ENCODE data around the gene FERMT3. TPM values are rescaled to one million over a fixed set of nuclear protein-coding genes. Genes with fewer than 3 reads are reported as not detected.
A peak's percentile ranks its signal among the peaks of the same experiment; 100 is the strongest.
"Not testable (repeated sequence)": the region's sequence is repeated elsewhere in the genome, so short reads cannot be mapped to it uniquely, and the experiment has no call there.

FERMT3 gene
- 100 to 1,000 TPM; 176 to 178 TPM for total RNA-seq

GRCh38 chr11:64206457-64207255 is at the start of gene FERMT3:
Gene FERMT3, plus strand, starts transcription at chr11:64206721. Its CDS starts 644 bp downstream, at chr11:64207365.
- H3K4me3 Mint-ChIP-seq = peak within 1 kb of the TSS; percentile 97
- intact Hi-C loops (cut with micrococcal nuclease) = loop anchor here (1.0 kb wide), 9 partner anchors 20 to 99 kb away; partner anchors contain the start of genes DNAJC4, ESRRA, FKBP2 and GPR137
- CTCF ChIA-PET = interaction anchor here (0.8 to 7.4 kb wide), 15 partner anchors 8 to 96 kb away, joined by 3 to 89 read pairs (median 5); partner anchors contain the start of genes BAD, CATSPERZ, NUDT22 and PLCB3
- peaks cover 58% of the 10 kb centered on the region for H3K36me3 Mint-ChIP-seq (ENCODE audit: low read depth)
- H3K4me1 Mint-ChIP-seq (ENCODE audit: low read depth) = peaks cover 51% of the 10 kb centered on the region
- H3K27me3 Mint-ChIP-seq (ENCODE audit: low read depth) = no peaks in the 10 kb centered on the region
- H3K27ac Mint-ChIP-seq = peak within 1 kb of the TSS; percentile 99
- peak; percentile 91 for DNase-seq
- no peaks in the 10 kb centered on the region for H3K9me3 Mint-ChIP-seq

GRCh38 chr11:64157631-64158394 is 48.7 kb upstream of the FERMT3 start:
- no peaks in the 10 kb centered on the region for H3K27me3 Mint-ChIP-seq (ENCODE audit: low read depth)
- no peak for DNase-seq
- H3K36me3 Mint-ChIP-seq (ENCODE audit: low read depth) = peaks cover 1% of the 10 kb centered on the region
- intact Hi-C loops (cut with micrococcal nuclease) = no loop called here
- no peak overlapping the region for H3K27ac Mint-ChIP-seq
- H3K9me3 Mint-ChIP-seq = no peaks in the 10 kb centered on the region
- no peak overlapping the region for H3K4me3 Mint-ChIP-seq
- CTCF ChIA-PET = no interaction called here
- peaks cover 3% of the 10 kb centered on the region for H3K4me1 Mint-ChIP-seq (ENCODE audit: low read depth)

GRCh38 chr11:64161037-64161436 is 45.5 kb upstream of the FERMT3 start:
- H3K27ac Mint-ChIP-seq = no peak overlapping the region
- H3K36me3 Mint-ChIP-seq (ENCODE audit: low read depth) = peaks cover 1% of the 10 kb centered on the region
- H3K9me3 Mint-ChIP-seq = no peaks in the 10 kb centered on the region
- no peak overlapping the region for H3K4me3 Mint-ChIP-seq
- intact Hi-C loops (cut with micrococcal nuclease) = no loop called here
- peaks cover 6% of the 10 kb centered on the region for H3K4me1 Mint-ChIP-seq (ENCODE audit: low read depth)
- H3K27me3 Mint-ChIP-seq (ENCODE audit: low read depth) = no peaks in the 10 kb centered on the region
- CTCF ChIA-PET = interaction anchor here (2.6 kb wide), 1 partner anchor 8 kb away, joined by 8 read pairs; no protein-coding TSS in a partner anchor
- DNase-seq = no peak

GRCh38 chr11:64162769-64163168 is 43.8 kb upstream of the FERMT3 start:
- CTCF ChIA-PET = interaction anchor here (2.6 kb wide), 1 partner anchor 9 kb away, joined by 8 read pairs; no protein-coding TSS in a partner anchor
- intact Hi-C loops (cut with micrococcal nuclease); DNase-seq; H3K27me3 Mint-ChIP-seq (ENCODE audit: low read depth); H3K36me3 Mint-ChIP-seq (ENCODE audit: low read depth); H3K27ac Mint-ChIP-seq; H3K9me3 Mint-ChIP-seq; H3K4me3 Mint-ChIP-seq: not testable (repeated sequence)
- H3K4me1 Mint-ChIP-seq (ENCODE audit: low read depth) = peaks cover 10% of the 10 kb centered on the region

GRCh38 chr11:64163951-64164350 is 42.6 kb upstream of the FERMT3 start:
- CTCF ChIA-PET = no interaction called here
- intact Hi-C loops (cut with micrococcal nuclease) = no loop called here
- H3K4me1 Mint-ChIP-seq (ENCODE audit: low read depth) = peaks cover 10% of the 10 kb centered on the region

GRCh38 chr11:64164392-64165312 is 41.9 kb upstream of the FERMT3 start:
- peaks cover 10% of the 10 kb centered on the region for H3K4me1 Mint-ChIP-seq (ENCODE audit: low read depth)
- peaks cover 1% of the 10 kb centered on the region for H3K36me3 Mint-ChIP-seq (ENCODE audit: low read depth)
- CTCF ChIA-PET = no interaction called here
- intact Hi-C loops (cut with micrococcal nuclease) = no loop called here
- H3K4me3 Mint-ChIP-seq = peak overlapping the region; percentile 84
- H3K27me3 Mint-ChIP-seq (ENCODE audit: low read depth) = no peaks in the 10 kb centered on the region
- H3K9me3 Mint-ChIP-seq = no peaks in the 10 kb centered on the region
- no peak for DNase-seq
- no peak overlapping the region for H3K27ac Mint-ChIP-seq

More at GRCh38 chr11:64163951-64164350, 42.6 kb upstream of the FERMT3 start:
- DNase-seq = no peak
- H3K9me3 Mint-ChIP-seq = no peaks in the 10 kb centered on the region
- H3K27ac Mint-ChIP-seq = no peak overlapping the region
- no peaks in the 10 kb centered on the region for H3K27me3 Mint-ChIP-seq (ENCODE audit: low read depth)
- H3K36me3 Mint-ChIP-seq (ENCODE audit: low read depth) = peaks cover 1% of the 10 kb centered on the region
- H3K4me3 Mint-ChIP-seq = no peak overlapping the region

GRCh38 chr11:64165481-64165841 is 41.1 kb upstream of the FERMT3 start:
- peaks cover 10% of the 10 kb centered on the region for H3K4me1 Mint-ChIP-seq (ENCODE audit: low read depth)
- H3K27ac Mint-ChIP-seq = no peak overlapping the region
- CTCF ChIA-PET = no interaction called here
- peak; percentile 23 for DNase-seq
- H3K4me3 Mint-ChIP-seq = peak overlapping the region; percentile 84
- intact Hi-C loops (cut with micrococcal nuclease) = no loop called here
- no peaks in the 10 kb centered on the region for H3K27me3 Mint-ChIP-seq (ENCODE audit: low read depth)
- H3K36me3 Mint-ChIP-seq (ENCODE audit: low read depth) = peaks cover 1% of the 10 kb centered on the region
- H3K9me3 Mint-ChIP-seq = no peaks in the 10 kb centered on the region

- no peaks in the 10 kb centered on the region for H3K27me3 Mint-ChIP-seq (ENCODE audit: low read depth)
- H3K4me1 Mint-ChIP-seq (ENCODE audit: low read depth) = peaks cover 10% of the 10 kb centered on the region
- H3K4me3 Mint-ChIP-seq = peak within 1 kb of the TSS; percentile 84
- H3K36me3 Mint-ChIP-seq (ENCODE audit: low read depth) = peaks cover 1% of the 10 kb centered on the region
- H3K27ac Mint-ChIP-seq = peak within 1 kb of the TSS; percentile 69
- intact Hi-C loops (cut with micrococcal nuclease) = loop anchor here (2.0 kb wide), 1 partner anchor 21 kb away; the partner anchor contains the start of gene STIP1
- no peaks in the 10 kb centered on the region for H3K9me3 Mint-ChIP-seq
- CTCF ChIA-PET = interaction anchor here (1.3 kb wide), 1 partner anchor 135 kb away, joined by 3 read pairs; no protein-coding TSS in a partner anchor
- peak; percentile 85 for DNase-seq
Measured at GRCh38 chr11:64165842-64166635, 40.5 kb upstream of the FERMT3 start, which contains the start of gene MACROD1. Gene MACROD1, minus strand, starts transcription at chr11:64166113. Its CDS starts 119 bp downstream, at chr11:64165994.

- CTCF ChIA-PET = interaction anchor here (0.6 to 1.2 kb wide), 3 partner anchors 11 to 218 kb away, joined by 3 to 6 read pairs (median 3); no protein-coding TSS in a partner anchor
- no peak overlapping the region for H3K27ac Mint-ChIP-seq
- H3K36me3 Mint-ChIP-seq (ENCODE audit: low read depth) = peaks cover 7% of the 10 kb centered on the region
- intact Hi-C loops (cut with micrococcal nuclease) = no loop called here
- peaks cover 8% of the 10 kb centered on the region for H3K9me3 Mint-ChIP-seq
- peaks cover 4% of the 10 kb centered on the region for H3K4me1 Mint-ChIP-seq (ENCODE audit: low read depth)
- no peak overlapping the region for H3K4me3 Mint-ChIP-seq
- H3K27me3 Mint-ChIP-seq (ENCODE audit: low read depth) = no peaks in the 10 kb centered on the region
- DNase-seq = no peak
Measured at GRCh38 chr11:64170419-64170818, 36.1 kb upstream of the FERMT3 start.

- peaks cover 7% of the 10 kb centered on the region for H3K36me3 Mint-ChIP-seq (ENCODE audit: low read depth)
- no peak overlapping the region for H3K27ac Mint-ChIP-seq
- H3K4me1 Mint-ChIP-seq (ENCODE audit: low read depth) = peaks cover 19% of the 10 kb centered on the region
- CTCF ChIA-PET = no interaction called here
- no peak overlapping the region for H3K4me3 Mint-ChIP-seq
- DNase-seq = no peak
- intact Hi-C loops (cut with micrococcal nuclease) = no loop called here
- H3K27me3 Mint-ChIP-seq (ENCODE audit: low read depth) = no peaks in the 10 kb centered on the region
- H3K9me3 Mint-ChIP-seq = peaks cover 8% of the 10 kb centered on the region
Measured at GRCh38 chr11:64173616-64174355, 32.7 kb upstream of the FERMT3 start.
